ENCODE results near the gene CDH9. TPM values are rescaled to one million over a fixed set of nuclear protein-coding genes. Genes with fewer than 3 reads are reported as not detected.

Gene CDH9
- total RNA-seq, 1 donor from 2014 or later, result not detected

GRCh38 chr5:26833596-26833995 lies 204.8 kb downstream of the CDH9 start:
- peak; percentile 36 for DNase-seq (ENCODE audit: low read depth)

All from myocyte (in vitro differentiated cells).